DMS153 treated with DMSO at 0.1 percent for 48 hours (cell line): ENCODE results near the gene VSIR.

Experiments
- DNase-seq: peaks from one replicate; lab custom pipeline; 2025; ENCODE audit not compliant: unreplicated experiment; lab: John Stamatoyannopoulos, UW

Gene VSIR

GRCh38 chr10:71783917-71784678, 10.8 kb upstream of the VSIR start:
- DNase-seq = no peak

- DNase-seq = no peak
Observed at GRCh38 chr10:71782917-71783490, 9.7 kb upstream of the VSIR start.

GRCh38 chr10:71782221-71782916, 9.0 kb upstream of the VSIR start:
- DNase-seq = no peak

- no peak for DNase-seq
Observed at GRCh38 chr10:71780719-71781118, 7.4 kb upstream of the VSIR start.

GRCh38 chr10:71780156-71780555, 6.8 kb upstream of the VSIR start:
- no peak for DNase-seq

GRCh38 chr10:71779641-71780040, 6.3 kb upstream of the VSIR start:
- DNase-seq = no peak

- no peak for DNase-seq
Observed at GRCh38 chr10:71778071-71778825, 4.9 kb upstream of the VSIR start.

- DNase-seq = no peak
Observed at GRCh38 chr10:71777213-71777985, 4.1 kb upstream of the VSIR start.

- DNase-seq = no peak
Observed at GRCh38 chr10:71776481-71776925, 3.2 kb upstream of the VSIR start.

- DNase-seq = no peak
Observed at GRCh38 chr10:71774916-71775702, 1.8 kb upstream of the VSIR start.

- no peak for DNase-seq
Observed at GRCh38 chr10:71772832-71773220, 494 bp downstream of the VSIR start.

- DNase-seq = no peak
Observed at GRCh38 chr10:71771821-71772617, 1.3 kb downstream of the VSIR start.

- no peak for DNase-seq
Observed at GRCh38 chr10:71771204-71771603, 2.1 kb downstream of the VSIR start.

GRCh38 chr10:71770789-71771188, 2.5 kb downstream of the VSIR start:
- no peak for DNase-seq

- DNase-seq = no peak
Observed at GRCh38 chr10:71770255-71770654, 3.1 kb downstream of the VSIR start.

- DNase-seq = no peak
Observed at GRCh38 chr10:71769279-71769823, 4.0 kb downstream of the VSIR start.

- DNase-seq = no peak
Observed at GRCh38 chr10:71767420-71768035, 5.8 kb downstream of the VSIR start.

- DNase-seq = no peak
Observed at GRCh38 chr10:71766717-71767419, 6.5 kb downstream of the VSIR start.
